ENCODE data around the gene EBF3. TPM values are rescaled to one million over a fixed set of nuclear protein-coding genes. Genes with fewer than 3 reads are reported as not detected.

Gene EBF3
- total RNA-seq, 1 experiment from 2014 or later = 56.2 TPM

DNA sequence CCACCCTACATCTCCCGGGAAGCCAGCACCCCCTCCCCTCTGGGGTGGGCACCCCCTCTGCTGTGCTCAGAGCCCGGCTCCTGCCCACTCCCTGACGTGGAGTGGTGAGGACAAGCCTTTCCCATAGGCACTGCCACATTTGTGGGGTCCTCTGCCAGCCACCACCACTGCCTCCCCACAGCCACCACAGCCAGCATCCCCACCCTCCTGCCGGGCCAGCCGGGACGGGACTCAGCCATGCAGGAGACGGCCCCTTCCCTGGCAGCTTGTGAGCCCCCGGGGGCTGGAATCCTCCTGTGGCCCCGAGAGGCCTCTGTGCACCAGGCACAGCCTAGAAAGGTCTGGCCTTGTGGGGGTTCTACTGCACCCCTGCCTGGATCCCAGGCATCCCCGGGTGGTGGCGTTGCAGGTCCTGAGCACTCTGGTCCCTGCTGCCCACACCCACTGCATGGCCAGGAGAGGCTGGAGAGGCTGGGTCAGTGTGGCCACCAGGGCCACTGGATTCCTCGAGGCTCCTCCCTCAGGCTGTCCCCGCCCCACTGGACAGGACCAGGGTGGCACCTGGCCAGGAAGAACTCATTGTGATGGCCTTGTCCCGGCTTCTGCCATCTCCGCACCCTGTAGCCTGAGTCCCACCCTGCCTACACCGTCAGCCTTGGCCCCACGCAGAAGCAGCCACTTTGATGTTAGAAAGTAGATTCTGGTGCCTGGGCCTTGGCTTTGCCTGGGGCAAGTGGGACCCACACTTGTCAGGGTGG lies 148.0 kb downstream of the EBF3 start:
- BruUV-seq (replicated peaks) = no TSS peak
- Histone ChIP-seq H3K27ac (ENCODE audit: low read depth, low read length, poor library complexity, severe bottlenecking) (no peak overlapping the region), H3K9me3 (ENCODE audit: low read depth, low read length, poor library complexity, severe bottlenecking) (no peaks in the 10 kb centered on the region), H3K36me3 (ENCODE audit: insufficient read depth, low read length, poor library complexity, severe bottlenecking) (no peaks in the 10 kb centered on the region), H3K4me1 (ENCODE audit: insufficient read depth, low read length, poor library complexity, severe bottlenecking) (no peaks in the 10 kb centered on the region), H3K27me3 (replicated peaks; ENCODE audit: insufficient read depth, low read depth, low read length, poor library complexity) (no peaks in the 10 kb centered on the region), H3K4me3 (ENCODE audit: low read depth, low read length, poor library complexity, severe bottlenecking) (no peak overlapping the region)
- TF ChIP-seq, protein P1, sequence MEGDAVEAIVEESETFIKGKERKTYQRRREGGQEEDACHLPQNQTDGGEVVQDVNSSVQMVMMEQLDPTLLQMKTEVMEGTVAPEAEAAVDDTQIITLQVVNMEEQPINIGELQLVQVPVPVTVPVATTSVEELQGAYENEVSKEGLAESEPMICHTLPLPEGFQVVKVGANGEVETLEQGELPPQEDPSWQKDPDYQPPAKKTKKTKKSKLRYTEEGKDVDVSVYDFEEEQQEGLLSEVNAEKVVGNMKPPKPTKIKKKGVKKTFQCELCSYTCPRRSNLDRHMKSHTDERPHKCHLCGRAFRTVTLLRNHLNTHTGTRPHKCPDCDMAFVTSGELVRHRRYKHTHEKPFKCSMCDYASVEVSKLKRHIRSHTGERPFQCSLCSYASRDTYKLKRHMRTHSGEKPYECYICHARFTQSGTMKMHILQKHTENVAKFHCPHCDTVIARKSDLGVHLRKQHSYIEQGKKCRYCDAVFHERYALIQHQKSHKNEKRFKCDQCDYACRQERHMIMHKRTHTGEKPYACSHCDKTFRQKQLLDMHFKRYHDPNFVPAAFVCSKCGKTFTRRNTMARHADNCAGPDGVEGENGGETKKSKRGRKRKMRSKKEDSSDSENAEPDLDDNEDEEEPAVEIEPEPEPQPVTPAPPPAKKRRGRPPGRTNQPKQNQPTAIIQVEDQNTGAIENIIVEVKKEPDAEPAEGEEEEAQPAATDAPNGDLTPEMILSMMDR (conservative IDR thresholded peaks at IDR 0.05; ENCODE audit: low read depth, low read length) = no peak
- no peak for TF ChIP-seq EZH2 (IDR thresholded peaks at IDR 0.05; ENCODE audit: borderline replicate concordance, low read depth, low read length, poor library complexity, severe bottlenecking)
- no peak for DNase-seq (ENCODE audit: low spot score)
- intact Hi-C loops (cut with micrococcal nuclease; ENCODE audit: unreplicated experiment) = no loop called here
- POLR2A ChIA-PET (ENCODE audit: low non-redundant PET) = no interaction called here
- CTCF ChIA-PET = no interaction called here

DNA sequence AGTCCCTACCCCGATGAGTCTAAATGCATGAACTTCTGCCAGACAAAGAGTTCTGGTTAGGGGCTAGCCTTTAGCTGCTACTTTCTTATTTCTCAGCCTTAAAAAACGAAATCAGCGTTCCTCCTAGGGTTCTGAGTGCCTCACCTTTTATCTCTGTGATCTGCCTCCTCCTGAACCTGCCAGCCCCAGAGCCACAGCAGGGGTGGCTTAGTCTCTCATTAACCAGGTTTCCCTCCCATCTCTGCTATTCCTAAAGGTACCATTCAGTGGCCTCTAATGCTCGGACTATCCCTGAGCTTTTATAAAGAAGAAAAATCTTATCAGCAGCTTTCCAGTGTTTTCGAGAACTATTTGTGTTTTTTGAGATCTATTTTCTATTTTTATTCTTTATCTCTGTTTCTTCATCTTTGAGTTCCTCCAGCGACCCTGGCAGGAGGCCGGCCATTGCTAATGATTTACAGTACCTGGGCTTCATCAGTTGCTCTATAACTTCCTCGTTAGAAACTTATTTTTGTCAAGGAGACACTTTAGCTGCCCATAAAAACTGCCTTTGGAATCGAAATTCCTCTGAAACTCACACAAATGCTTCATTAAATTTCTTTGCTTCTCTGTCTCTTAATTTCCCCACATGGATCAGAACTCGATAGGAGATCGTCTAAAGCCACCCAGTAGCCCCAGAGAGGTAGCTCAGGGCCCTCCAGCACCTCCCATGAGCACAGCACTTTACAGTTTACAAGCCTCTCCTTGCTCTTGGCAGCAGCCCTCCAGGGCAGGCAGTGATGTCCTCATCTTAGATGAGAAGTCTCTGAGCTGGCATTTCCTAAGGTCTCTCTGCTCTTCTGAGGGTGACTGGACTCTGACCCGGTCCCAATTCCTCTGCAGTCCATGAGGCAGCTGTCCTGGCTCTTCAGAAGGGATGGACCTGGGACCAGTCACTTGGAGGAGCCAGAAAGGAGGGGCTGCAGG lies 149.1 kb downstream of the EBF3 start:
- Histone ChIP-seq H3K36me3 (ENCODE audit: insufficient read depth, low read length, poor library complexity, severe bottlenecking) (no peaks in the 10 kb centered on the region), H3K27ac (ENCODE audit: low read depth, low read length, poor library complexity, severe bottlenecking) (no peak overlapping the region), H3K4me1 (ENCODE audit: insufficient read depth, low read length, poor library complexity, severe bottlenecking) (no peaks in the 10 kb centered on the region), H3K9me3 (ENCODE audit: low read depth, low read length, poor library complexity, severe bottlenecking) (no peaks in the 10 kb centered on the region), H3K27me3 (replicated peaks; ENCODE audit: insufficient read depth, low read depth, low read length, poor library complexity) (no peaks in the 10 kb centered on the region), H3K4me3 (ENCODE audit: low read depth, low read length, poor library complexity, severe bottlenecking) (no peak overlapping the region)
- CTCF ChIA-PET = no interaction called here
- BruUV-seq (replicated peaks) = no TSS peak
- no peak for DNase-seq (ENCODE audit: low spot score)
- intact Hi-C loops (cut with micrococcal nuclease; ENCODE audit: unreplicated experiment) = no loop called here
- TF ChIP-seq, protein P1 (conservative IDR thresholded peaks at IDR 0.05; ENCODE audit: low read depth, low read length) = no peak
- TF ChIP-seq EZH2 (IDR thresholded peaks at IDR 0.05; ENCODE audit: borderline replicate concordance, low read depth, low read length, poor library complexity, severe bottlenecking) = no peak
- POLR2A ChIA-PET (ENCODE audit: low non-redundant PET) = no interaction called here

DNA sequence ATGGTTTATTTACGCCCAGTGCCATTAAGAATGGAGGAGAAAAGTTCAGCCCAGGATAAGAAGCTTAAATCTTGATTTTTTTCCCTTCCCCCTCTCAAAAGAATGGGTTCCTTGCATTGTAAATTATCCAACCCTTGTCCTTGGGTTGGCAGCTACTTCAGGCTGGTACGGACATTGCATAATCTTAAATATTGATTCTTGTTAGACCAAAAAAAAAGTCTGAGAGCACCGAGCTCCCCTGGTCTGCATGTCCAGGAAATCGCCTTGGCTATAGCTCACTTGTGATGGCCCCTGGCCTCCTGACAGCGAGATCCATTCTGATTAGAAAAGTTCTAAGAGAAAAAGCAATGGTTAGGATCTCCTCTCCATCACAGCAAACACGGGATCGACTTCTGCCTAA lies 151.7 kb downstream of the EBF3 start:
- TF ChIP-seq, protein P1 (conservative IDR thresholded peaks at IDR 0.05; ENCODE audit: low read depth, low read length) = no peak
- TF ChIP-seq EZH2 (IDR thresholded peaks at IDR 0.05; ENCODE audit: borderline replicate concordance, low read depth, low read length, poor library complexity, severe bottlenecking) = no peak
- H3K27ac ChIP-seq (ENCODE audit: low read depth, low read length, poor library complexity, severe bottlenecking) = no peak overlapping the region
- ChIA-PET POLR2A (ENCODE audit: low non-redundant PET) (no interaction called here), CTCF (no interaction called here)
- no peak overlapping the region for H3K4me3 ChIP-seq (ENCODE audit: low read depth, low read length, poor library complexity, severe bottlenecking)
- H3K36me3 ChIP-seq (ENCODE audit: insufficient read depth, low read length, poor library complexity, severe bottlenecking) = no peaks in the 10 kb centered on the region
- H3K9me3 ChIP-seq (ENCODE audit: low read depth, low read length, poor library complexity, severe bottlenecking) = no peaks in the 10 kb centered on the region
- intact Hi-C loops (cut with micrococcal nuclease; ENCODE audit: unreplicated experiment) = no loop called here
- H3K4me1 ChIP-seq (ENCODE audit: insufficient read depth, low read length, poor library complexity, severe bottlenecking) = no peaks in the 10 kb centered on the region
- no peaks in the 10 kb centered on the region for H3K27me3 ChIP-seq (replicated peaks; ENCODE audit: insufficient read depth, low read depth, low read length, poor library complexity)
- no TSS peak for BruUV-seq (replicated peaks)
- DNase-seq (ENCODE audit: low spot score) = no peak

Measured in A673 (cell line).